A549 treated with dexamethasone at 1 μM for 4 hours (cell line): ENCODE measurements around the gene CCM2. TPM values are rescaled to one million over a fixed set of nuclear protein-coding genes. Genes with fewer than 3 reads are reported as not detected.

Source experiments
- total RNA-seq: library from RNA; stranded (reverse); fragments of 200-300 nt; extraction: Qiagen RNA extraction; gene quantifications from 5 replicates; pipeline ENCODE4 v1.2.3, GENCODE V29; 2022

Gene CCM2
- total RNA-seq: 35.3 to 51.2 TPM (median 49.6 TPM) in 5 replicates

DNA sequence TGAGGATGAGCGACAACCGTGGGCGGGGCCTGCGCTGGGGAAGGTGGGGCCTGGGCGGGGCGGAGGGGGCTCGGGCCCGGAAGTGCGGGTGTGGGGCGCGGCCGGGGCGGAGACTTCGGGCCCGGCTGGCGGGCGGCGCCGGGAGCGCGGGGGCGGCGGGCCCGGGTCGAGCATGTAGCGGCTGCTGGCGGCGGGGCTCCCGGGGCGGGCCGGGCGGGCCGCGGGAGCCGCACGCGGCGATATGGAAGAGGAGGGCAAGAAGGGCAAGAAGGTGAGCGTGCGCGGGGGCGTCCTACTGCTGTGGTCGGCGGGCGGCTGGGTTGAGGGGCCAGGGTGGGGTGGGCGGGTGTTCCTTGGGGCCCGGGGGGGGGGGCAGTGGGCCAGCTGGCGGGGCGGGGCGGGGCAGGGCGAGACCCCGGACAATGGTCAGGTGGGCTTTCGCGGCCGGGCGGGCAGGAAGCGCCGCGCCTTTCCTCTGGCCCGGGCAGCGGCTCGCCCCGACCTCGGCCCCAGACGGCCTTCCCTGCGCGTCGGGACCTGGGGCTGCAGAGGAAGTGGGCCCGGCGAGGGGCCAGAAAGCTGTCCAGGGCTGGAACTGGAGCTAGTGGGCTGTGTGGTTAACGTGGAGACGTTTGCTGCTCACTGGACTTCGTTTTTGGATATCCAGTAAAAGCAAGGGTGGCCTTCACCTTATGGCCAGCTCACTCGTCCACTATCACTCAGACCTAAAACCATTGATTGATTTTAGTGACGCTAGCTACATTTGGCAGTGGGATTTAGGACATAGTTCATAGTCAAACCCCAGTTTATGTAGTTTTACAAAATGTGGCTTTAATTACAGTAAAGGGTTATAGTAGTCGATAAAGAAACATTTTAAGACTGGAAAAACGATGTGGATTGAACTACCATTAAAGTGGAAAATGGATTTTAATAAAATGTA, at the start of gene CCM2:
TSS of gene CCM2 (plus strand) at position 109 of the 940 bp plus-strand sequence. CDS start at position 242, 133 bp downstream.

GRCh38 chr7:44978511-44979366, 21.3 kb upstream of the CCM2 start, which contains the start of gene MYO1G:
TSS of gene MYO1G (minus strand) at chr7:44979015. CDS start at chr7:44978961, 54 bp downstream.

DNA sequence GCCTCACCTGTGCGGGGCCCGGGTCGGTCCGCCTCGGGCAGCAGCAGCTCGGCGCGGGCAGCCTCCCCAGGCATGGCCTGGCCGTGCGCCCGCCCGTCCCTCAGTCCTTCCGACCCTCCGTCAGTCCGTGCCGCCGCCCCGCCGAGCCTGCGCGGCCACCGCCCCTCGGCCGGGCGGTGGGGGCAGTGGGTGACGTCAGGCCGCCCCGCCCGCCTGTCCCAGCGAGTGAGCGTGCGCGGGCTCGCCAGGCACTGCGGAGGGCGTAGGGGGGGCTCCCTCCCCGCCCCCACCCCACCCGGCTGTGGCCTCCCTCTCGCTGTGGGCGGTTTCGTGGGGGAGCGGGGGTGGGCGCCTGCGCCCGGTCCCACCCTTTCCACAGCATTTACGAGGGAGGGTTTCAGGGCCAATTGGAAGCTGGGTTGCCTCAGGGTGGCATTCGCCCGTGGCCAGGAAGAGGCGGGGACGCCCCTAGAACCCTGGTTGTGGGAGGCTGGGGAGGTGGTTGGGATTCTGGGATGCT, 88.9 kb downstream of the CCM2 start, which contains the start of gene NACAD:
TSS of gene NACAD (minus strand) at position 149 of the 520 bp plus-strand sequence. CDS start at position 74, 75 bp downstream.

DNA sequence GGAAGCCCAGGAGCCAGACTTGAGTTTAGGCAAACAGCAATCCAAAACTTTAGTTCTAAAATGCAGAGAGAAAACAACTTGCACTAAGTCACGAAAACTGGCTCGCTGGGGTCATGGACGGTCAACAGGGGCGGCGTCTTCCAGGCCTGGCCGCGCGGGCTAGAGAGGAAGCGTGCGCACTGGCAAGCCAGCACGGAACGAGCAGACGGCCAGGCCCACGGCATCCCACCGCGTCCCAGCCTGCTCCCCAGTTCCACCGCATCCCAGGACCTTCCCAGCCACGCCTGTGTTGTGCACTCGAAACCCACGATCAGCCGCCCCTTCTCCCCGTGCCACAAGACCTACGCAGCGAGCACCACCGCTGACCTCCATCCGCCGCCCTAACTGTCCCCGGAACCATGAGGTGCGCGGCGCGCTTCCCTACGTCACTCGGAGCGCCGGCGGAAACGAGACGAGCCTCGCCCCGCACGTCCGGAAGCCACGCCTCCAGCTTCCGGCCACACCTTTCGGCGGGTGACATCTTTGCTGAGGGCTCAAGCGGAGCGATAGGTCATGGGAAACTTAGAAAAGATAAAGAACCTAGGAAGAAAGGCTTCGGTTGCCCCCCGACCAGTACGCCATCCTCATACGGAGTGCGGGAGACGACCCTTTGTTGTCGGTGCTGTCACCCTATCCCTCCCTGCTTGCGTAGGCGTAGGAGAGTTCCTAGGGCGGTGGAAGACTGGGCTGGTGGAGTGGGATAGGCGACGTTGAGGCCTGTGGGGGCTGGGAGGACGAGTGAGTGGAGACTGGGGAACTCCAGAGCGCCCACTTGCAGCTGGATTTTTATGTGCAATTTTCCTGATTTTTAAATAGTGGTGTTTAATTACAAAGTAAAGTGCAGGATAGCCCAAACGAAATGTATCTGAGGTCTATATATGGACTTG, 111.6 kb downstream of the CCM2 start, which contains the start of gene TBRG4:
TSS of gene TBRG4 (minus strand) at position 400 of the 926 bp plus-strand sequence. CDS start 2,460 bp downstream, outside the sequence.

Other genes with a start within 250 kb of the CCM2 start
- 4,600 to 6,021 TPM (median 4,808 TPM) in 5 replicates for gene PPIA, start 203.5 kb upstream of the CCM2 start, total RNA-seq
- gene H2AZ2, start 152.1 kb upstream of the CCM2 start, total RNA-seq: 206 to 252 TPM (median 239 TPM) in 5 replicates
- gene PURB, start 114.7 kb upstream of the CCM2 start, total RNA-seq: 11.9 to 16.5 TPM (median 14.5 TPM) in 5 replicates
- 0.14 to 0.33 TPM (median 0.26 TPM) in 5 replicates for gene MYO1G, start 21.2 kb upstream of the CCM2 start, total RNA-seq
- 0.20 to 0.46 TPM (median 0.28 TPM) in 5 replicates for gene NACAD, start 88.8 kb downstream of the CCM2 start, total RNA-seq
- gene TBRG4, start 111.5 kb downstream of the CCM2 start, total RNA-seq: 87.5 to 109 TPM (median 102 TPM) in 5 replicates
- gene RAMP3, start 157.6 kb downstream of the CCM2 start, total RNA-seq: not detected in 5 replicates